ENCODE results near the gene POLR2F.

POLR2F gene

GRCh38 chr22:37926771-37927636 lies 26.5 kb upstream of the POLR2F start:
- H3K27me3 ChIP-seq (replicated peaks; ENCODE audit: control insufficient read depth, insufficient read depth, low read length): no peaks in the 10 kb centered on the region
- no peak overlapping the region for H3K4me3 ChIP-seq (ENCODE audit: low read length)
- H3K9ac ChIP-seq (ENCODE audit: low read length): no peak overlapping the region
- no peak for DNase-seq (ENCODE audit: low read depth)
- H3K4me1 ChIP-seq (ENCODE audit: control insufficient read depth, insufficient read depth, low read length): peaks cover 28% of the 10 kb centered on the region
- H3K36me3 ChIP-seq (ENCODE audit: control insufficient read depth, insufficient read depth, low read length, severe bottlenecking): peaks cover 72% of the 10 kb centered on the region
- H3K9me3 ChIP-seq (ENCODE audit: control insufficient read depth, low read length): no peaks in the 10 kb centered on the region

- Histone ChIP-seq H3K4me3 (ENCODE audit: low read length) (no peak overlapping the region), H3K27me3 (replicated peaks; ENCODE audit: control insufficient read depth, insufficient read depth, low read length) (no peaks in the 10 kb centered on the region), H3K36me3 (ENCODE audit: control insufficient read depth, insufficient read depth, low read length, severe bottlenecking) (peaks cover 78% of the 10 kb centered on the region), H3K4me1 (ENCODE audit: control insufficient read depth, insufficient read depth, low read length) (peaks cover 28% of the 10 kb centered on the region), H3K9ac (ENCODE audit: low read length) (no peak overlapping the region), H3K9me3 (ENCODE audit: control insufficient read depth, low read length) (no peaks in the 10 kb centered on the region)
- DNase-seq (ENCODE audit: low read depth): no peak
These were observed 25.9 kb upstream of the POLR2F start for GRCh38 chr22:37927637-37927936.

- Histone ChIP-seq H3K4me3 (ENCODE audit: low read length) (no peak overlapping the region), H3K9me3 (ENCODE audit: control insufficient read depth, low read length) (no peaks in the 10 kb centered on the region), H3K36me3 (ENCODE audit: control insufficient read depth, insufficient read depth, low read length, severe bottlenecking) (peaks cover 72% of the 10 kb centered on the region), H3K27me3 (replicated peaks; ENCODE audit: control insufficient read depth, insufficient read depth, low read length) (no peaks in the 10 kb centered on the region), H3K4me1 (ENCODE audit: control insufficient read depth, insufficient read depth, low read length) (peaks cover 42% of the 10 kb centered on the region), H3K9ac (ENCODE audit: low read length) (no peak overlapping the region)
- no peak for DNase-seq (ENCODE audit: low read depth)
These were observed 24.1 kb upstream of the POLR2F start for GRCh38 chr22:37929390-37929789.

- Histone ChIP-seq H3K4me1 (ENCODE audit: control insufficient read depth, insufficient read depth, low read length) (peaks cover 34% of the 10 kb centered on the region), H3K4me3 (ENCODE audit: low read length) (no peak overlapping the region), H3K36me3 (ENCODE audit: control insufficient read depth, insufficient read depth, low read length, severe bottlenecking) (peaks cover 62% of the 10 kb centered on the region), H3K9ac (ENCODE audit: low read length) (peak overlapping the region; percentile 27), H3K9me3 (ENCODE audit: control insufficient read depth, low read length) (no peaks in the 10 kb centered on the region), H3K27me3 (replicated peaks; ENCODE audit: control insufficient read depth, insufficient read depth, low read length) (no peaks in the 10 kb centered on the region)
- DNase-seq (ENCODE audit: low read depth): peak; percentile 41
These were observed 23.1 kb upstream of the POLR2F start for GRCh38 chr22:37930270-37930951.

- H3K36me3 ChIP-seq (ENCODE audit: control insufficient read depth, insufficient read depth, low read length, severe bottlenecking): peaks cover 58% of the 10 kb centered on the region
- no peaks in the 10 kb centered on the region for H3K27me3 ChIP-seq (replicated peaks; ENCODE audit: control insufficient read depth, insufficient read depth, low read length)
- H3K9ac ChIP-seq (ENCODE audit: low read length): peak overlapping the region; percentile 27
- H3K9me3 ChIP-seq (ENCODE audit: control insufficient read depth, low read length): no peaks in the 10 kb centered on the region
- H3K4me3 ChIP-seq (ENCODE audit: low read length): no peak overlapping the region
- peaks cover 31% of the 10 kb centered on the region for H3K4me1 ChIP-seq (ENCODE audit: control insufficient read depth, insufficient read depth, low read length)
- DNase-seq (ENCODE audit: low read depth): no peak
These were observed 22.5 kb upstream of the POLR2F start for GRCh38 chr22:37930952-37931440.

GRCh38 chr22:37931893-37932389 lies 21.6 kb upstream of the POLR2F start:
- DNase-seq (ENCODE audit: low read depth): no peak
- H3K9me3 ChIP-seq (ENCODE audit: control insufficient read depth, low read length): no peaks in the 10 kb centered on the region

GRCh38 chr22:37932401-37932800 lies 21.1 kb upstream of the POLR2F start:
- H3K4me3 ChIP-seq (ENCODE audit: low read length): no peak overlapping the region
- H3K9me3 ChIP-seq (ENCODE audit: control insufficient read depth, low read length): no peaks in the 10 kb centered on the region
- H3K27me3 ChIP-seq (replicated peaks; ENCODE audit: control insufficient read depth, insufficient read depth, low read length): no peaks in the 10 kb centered on the region
- peaks cover 54% of the 10 kb centered on the region for H3K36me3 ChIP-seq (ENCODE audit: control insufficient read depth, insufficient read depth, low read length, severe bottlenecking)
- H3K4me1 ChIP-seq (ENCODE audit: control insufficient read depth, insufficient read depth, low read length): peaks cover 31% of the 10 kb centered on the region
- H3K9ac ChIP-seq (ENCODE audit: low read length): no peak overlapping the region
- no peak for DNase-seq (ENCODE audit: low read depth)

More at GRCh38 chr22:37931893-37932389, 21.6 kb upstream of the POLR2F start:
- H3K9ac ChIP-seq (ENCODE audit: low read length): no peak overlapping the region
- H3K4me3 ChIP-seq (ENCODE audit: low read length): no peak overlapping the region
- H3K36me3 ChIP-seq (ENCODE audit: control insufficient read depth, insufficient read depth, low read length, severe bottlenecking): peaks cover 55% of the 10 kb centered on the region
- peaks cover 31% of the 10 kb centered on the region for H3K4me1 ChIP-seq (ENCODE audit: control insufficient read depth, insufficient read depth, low read length)
- no peaks in the 10 kb centered on the region for H3K27me3 ChIP-seq (replicated peaks; ENCODE audit: control insufficient read depth, insufficient read depth, low read length)

- no peaks in the 10 kb centered on the region for H3K27me3 ChIP-seq (replicated peaks; ENCODE audit: control insufficient read depth, insufficient read depth, low read length)
- no peak overlapping the region for H3K4me3 ChIP-seq (ENCODE audit: low read length)
- H3K9me3 ChIP-seq (ENCODE audit: control insufficient read depth, low read length): no peaks in the 10 kb centered on the region
- no peak for DNase-seq (ENCODE audit: low read depth)
- H3K9ac ChIP-seq (ENCODE audit: low read length): no peak overlapping the region
- peaks cover 56% of the 10 kb centered on the region for H3K36me3 ChIP-seq (ENCODE audit: control insufficient read depth, insufficient read depth, low read length, severe bottlenecking)
- peaks cover 31% of the 10 kb centered on the region for H3K4me1 ChIP-seq (ENCODE audit: control insufficient read depth, insufficient read depth, low read length)
These were observed 20.5 kb upstream of the POLR2F start for GRCh38 chr22:37932821-37933578.

- H3K4me3 ChIP-seq (ENCODE audit: low read length): no peak overlapping the region
- H3K9me3 ChIP-seq (ENCODE audit: control insufficient read depth, low read length): no peaks in the 10 kb centered on the region
- H3K4me1 ChIP-seq (ENCODE audit: control insufficient read depth, insufficient read depth, low read length): peaks cover 31% of the 10 kb centered on the region
- peak; percentile 98 for DNase-seq (ENCODE audit: low read depth)
- no peaks in the 10 kb centered on the region for H3K27me3 ChIP-seq (replicated peaks; ENCODE audit: control insufficient read depth, insufficient read depth, low read length)
- peaks cover 50% of the 10 kb centered on the region for H3K36me3 ChIP-seq (ENCODE audit: control insufficient read depth, insufficient read depth, low read length, severe bottlenecking)
- peak overlapping the region; percentile 75 for H3K9ac ChIP-seq (ENCODE audit: low read length)
These were observed 19.7 kb upstream of the POLR2F start for GRCh38 chr22:37933711-37934376.

- Histone ChIP-seq H3K4me3 (ENCODE audit: low read length) (no peak overlapping the region), H3K27me3 (replicated peaks; ENCODE audit: control insufficient read depth, insufficient read depth, low read length) (no peaks in the 10 kb centered on the region), H3K9me3 (ENCODE audit: control insufficient read depth, low read length) (no peaks in the 10 kb centered on the region), H3K36me3 (ENCODE audit: control insufficient read depth, insufficient read depth, low read length, severe bottlenecking) (peaks cover 69% of the 10 kb centered on the region), H3K9ac (ENCODE audit: low read length) (peak overlapping the region; percentile 26), H3K4me1 (ENCODE audit: control insufficient read depth, insufficient read depth, low read length) (peaks cover 14% of the 10 kb centered on the region)
- DNase-seq (ENCODE audit: low read depth): no peak
These were observed 12.7 kb upstream of the POLR2F start for GRCh38 chr22:37940698-37941376.

Data from adipocyte (in vitro differentiated cells).